K562 (cell line): ENCODE results near the gene ADD1. TPM values are rescaled to one million over a fixed set of nuclear protein-coding genes. Genes with fewer than 3 reads are reported as not detected.

ENCODE experiments used
- BRCA1 ChIP-seq, 2 experiments: fragments of 450-650 bp in 1 of 2; sonication (generic) in 1 of 2; formaldehyde crosslinking in 1 of 2; IDR thresholded peaks; 2 replicates each; pipeline versions ENCODE4 v1.5.0 to v1.6.1; 2017 to 2020; ENCODE audit warnings: mild to moderate bottlenecking in 1 of 2, missing genetic modification reagents in 1 of 2
- CCAR2 ChIP-seq: fragments of 200-400 bp; formaldehyde crosslinking; IDR thresholded peaks from 2 replicates; pipeline ENCODE4 v1.6.1; 2017; ENCODE audit warnings: mild to moderate bottlenecking, low read depth, low read length
- CSDE1 ChIP-seq, 2 experiments: fragments of 450-650 bp; IDR thresholded peaks; 2 replicates each; pipeline ENCODE4 v1.6.1; 2016; ENCODE audit warnings: mild to moderate bottlenecking in 1 of 2
- FOSL1 ChIP-seq: fragments of 200-800 bp; sonication (Bioruptor generic); conservative IDR thresholded peaks from 2 replicates; pipeline ENCODE4 v1.6.1; 2016; ENCODE audit warnings: missing genetic modification characterization, missing compliant biosample characterization
- FOXM1 ChIP-seq, 2 experiments: fragments of 450-650 bp in 1 of 2; sonication (generic) in 1 of 2; formaldehyde crosslinking in 1 of 2; IDR thresholded peaks; 2 replicates each; pipeline versions ENCODE4 v1.6.1 to v1.9.0; 2017 to 2022; ENCODE audit warnings: low read depth in 2 of 2, mild to moderate bottlenecking in 2 of 2, missing genetic modification reagents in 1 of 2, moderate library complexity in 1 of 2
- GABPA ChIP-seq: fragments of 200-800 bp; sonication (Bioruptor generic); conservative IDR thresholded peaks from 2 replicates; pipeline ENCODE4 v1.6.1; 2016; ENCODE audit warnings: low read depth, missing genetic modification characterization, missing compliant biosample characterization
- HNRNPL ChIP-seq: fragments of 200-400 bp; formaldehyde crosslinking; IDR thresholded peaks from 2 replicates; pipeline ENCODE4 v1.6.1; 2017; ENCODE audit warnings: low read depth, mild to moderate bottlenecking, low read length
- NKRF ChIP-seq: fragments of 450-650 bp; IDR thresholded peaks from 2 replicates; pipeline ENCODE4 v1.6.1; 2016; ENCODE audit warnings: borderline replicate concordance
- NR4A1 ChIP-seq, 2 experiments: fragments of 250-450 bp in 1 of 2; fragments of 450-650 bp in 1 of 2; sonication (Bioruptor Pico) in 1 of 2; IDR thresholded peaks; 2 replicates each; pipeline versions ENCODE4 v1.4.0 to v1.6.1; 2016 to 2020; ENCODE audit warnings: mild to moderate bottlenecking in 2 of 2, missing compliant biosample characterization in 1 of 2, missing genetic modification characterization in 1 of 2, moderate library complexity in 1 of 2
- PHB2 ChIP-seq: fragments of 450-650 bp; IDR thresholded peaks from 2 replicates; pipeline ENCODE4 v1.6.1; 2017; ENCODE audit warnings: low read depth
- POLR3A ChIP-seq: IDR thresholded peaks from 2 replicates; pipeline ENCODE4 v1.6.1; 2011; ENCODE audit warnings: borderline replicate concordance, mild to moderate bottlenecking, moderate library complexity; ENCODE audit not compliant: insufficient read length, insufficient read depth; ENCODE audit errors: extremely low read depth
- RFX5 ChIP-seq: IDR thresholded peaks from 2 replicates; pipeline ENCODE4 v1.6.1; 2011; ENCODE audit warnings: low read depth, mild to moderate bottlenecking, improper control_type of control experiment, low read length
- SRSF9 ChIP-seq: fragments of 200-400 bp; formaldehyde crosslinking; IDR thresholded peaks from 2 replicates; pipeline ENCODE4 v1.6.1; 2017; ENCODE audit warnings: low read depth, low read length, borderline replicate concordance
- TEAD1 ChIP-seq, 2 experiments: fragments of 450-650 bp in 1 of 2; sonication (generic) in 1 of 2; formaldehyde crosslinking; IDR thresholded peaks; 2 replicates each; pipeline versions ENCODE4 v1.4.0 to v1.8.0; 2020 to 2022; ENCODE audit warnings: mild to moderate bottlenecking in 2 of 2, missing genetic modification reagents in 1 of 2
- U2AF2 ChIP-seq: fragments of 200-400 bp; formaldehyde crosslinking; optimal IDR thresholded peaks from 2 replicates; pipeline ENCODE3; 2017; ENCODE audit warnings: low read depth, mild to moderate bottlenecking, low read length
- ZC3H4 ChIP-seq: sonication (generic); formaldehyde crosslinking; IDR thresholded peaks from 2 replicates; pipeline ENCODE4 v1.9.0; 2021; ENCODE audit warnings: missing genetic modification reagents, borderline replicate concordance
- ZNF668 ChIP-seq: fragments of 250-450 bp; sonication (Bioruptor Pico); IDR thresholded peaks from 2 replicates; pipeline ENCODE4 v1.8.0; 2022; ENCODE audit warnings: mild to moderate bottlenecking, inconsistent platforms
- ZNF76 ChIP-seq: fragments of 250-450 bp; sonication (Bioruptor Pico); IDR thresholded peaks from 2 replicates; pipeline ENCODE4 v1.4.0; 2020; ENCODE audit warnings: mild to moderate bottlenecking, moderate library complexity, borderline replicate concordance
- ZSCAN29 ChIP-seq: fragments of 450-650 bp; IDR thresholded peaks from 2 replicates; pipeline ENCODE4 v1.6.1; 2017
- polyA plus RNA-seq, 8 experiments: library from polyadenylated mRNA; depleted of rRNA in 4 of 8; stranded (reverse) in 5 of 8; unstranded in 3 of 8; fragments of >200 nt; fragmentation: Nextera tagmentation in 2 of 8; fragmentation: Illumina TruSeq in 1 of 8; extraction: Ambion mirVana in 2 of 8; extraction: Trizol in 1 of 8; gene quantifications; 2 replicates each; pipeline versions ENCODE4 v1.2.1 to v1.2.3, GENCODE V29; 2011 to 2014; ENCODE audit warnings: inconsistent platforms in 1 of 8, missing spikeins in 1 of 8
- total RNA-seq, 7 experiments: library from RNA; depleted of rRNA in 6 of 7; stranded (reverse); fragments of >200 nt in 6 of 7; fragmentation: Illumina TruSeq in 2 of 7; extraction: Trizol in 2 of 7; gene quantifications; 2 replicates each; pipeline versions ENCODE4 v1.2.1 to v1.2.3, GENCODE V29; 2011 to 2021; ENCODE audit warnings: low replicate concordance in 1 of 7

ADD1 gene
- total and polyA plus RNA-seq, 9 of the 15 experiments (the other 6 are each of a cell fraction or from before 2014, with no cell fraction given) = 17.5 to 153 (median 74.0) TPM

GRCh38 chr4:2843263-2843940 lies at the start of gene ADD1 (continued):
- TF ChIP-seq FOXM1 (IDR thresholded peaks at IDR 0.05; ENCODE audit: low read depth) (no peak), FOXM1 (CRISPR knock-in tag; IDR thresholded peaks at IDR 0.05; ENCODE audit: low read depth) (no peak), U2AF2 (no peak), CSDE1 (IDR thresholded peaks at IDR 0.05) (no peak), ZSCAN29 (0 out of 2 replicates have a peak, but pooled peaks have one; percentile 47), POLR3A (no peak), BRCA1 (IDR thresholded peaks at IDR 0.05) (no peak), BRCA1 (CRISPR knock-in tag; IDR thresholded peaks at IDR 0.05) (no peak), ZNF668 (CRISPR knock-in tag) (no peak), PHB2 (no peak), GABPA (tag) (no peak), SRSF9 (no peak), CCAR2 (no peak), HNRNPL (peak; percentile 54; the same call in 1 of the 2 replicates), TEAD1 (CRISPR knock-in tag; IDR thresholded peaks at IDR 0.05) (peak in 1 of 2 experiments; percentile 41; a peak in 1 of 4 replicates), FOSL1 (no peak), NKRF (0 out of 2 replicates have a peak, but pooled peaks have one; percentile 47), NR4A1 (CRISPR knock-in tag; IDR thresholded peaks at IDR 0.05) (no peak), NR4A1 (tag; IDR thresholded peaks at IDR 0.05) (0 out of 2 replicates have a peak, but pooled peaks have one; percentile 34), RFX5 (no peak), ZNF76 (CRISPR knock-in tag) (no peak), ZC3H4 (CRISPR knock-in tag) (no peak)
